ENCODE results near the gene SYT7. TPM values are rescaled to one million over a fixed set of nuclear protein-coding genes. Genes with fewer than 3 reads are reported as not detected.
A peak's percentile ranks its signal among the peaks of the same experiment; 100 is the strongest.
"Not testable (repeated sequence)": the region's sequence is repeated elsewhere in the genome, so short reads cannot be mapped to it uniquely, and the experiment has no call there.

The SYT7 gene, protein sequence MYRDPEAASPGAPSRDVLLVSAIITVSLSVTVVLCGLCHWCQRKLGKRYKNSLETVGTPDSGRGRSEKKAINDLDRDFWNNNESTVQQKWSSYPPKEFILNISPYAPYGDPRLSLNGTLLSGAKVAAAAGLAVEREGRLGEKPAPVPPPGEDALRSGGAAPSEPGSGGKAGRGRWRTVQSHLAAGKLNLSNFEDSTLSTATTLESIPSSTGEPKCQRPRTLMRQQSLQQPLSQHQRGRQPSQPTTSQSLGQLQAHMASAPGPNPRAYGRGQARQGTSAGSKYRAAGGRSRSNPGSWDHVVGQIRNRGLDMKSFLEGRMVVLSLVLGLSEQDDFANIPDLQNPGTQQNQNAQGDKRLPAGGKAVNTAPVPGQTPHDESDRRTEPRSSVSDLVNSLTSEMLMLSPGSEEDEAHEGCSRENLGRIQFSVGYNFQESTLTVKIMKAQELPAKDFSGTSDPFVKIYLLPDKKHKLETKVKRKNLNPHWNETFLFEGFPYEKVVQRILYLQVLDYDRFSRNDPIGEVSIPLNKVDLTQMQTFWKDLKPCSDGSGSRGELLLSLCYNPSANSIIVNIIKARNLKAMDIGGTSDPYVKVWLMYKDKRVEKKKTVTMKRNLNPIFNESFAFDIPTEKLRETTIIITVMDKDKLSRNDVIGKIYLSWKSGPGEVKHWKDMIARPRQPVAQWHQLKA
- 2.4 TPM for total RNA-seq
- long read RNA-seq, partial matches to known transcripts: 0 of 1 reads
- long read RNA-seq, other reads (novel, unspliced or antisense): 1 of 1 reads

DNA sequence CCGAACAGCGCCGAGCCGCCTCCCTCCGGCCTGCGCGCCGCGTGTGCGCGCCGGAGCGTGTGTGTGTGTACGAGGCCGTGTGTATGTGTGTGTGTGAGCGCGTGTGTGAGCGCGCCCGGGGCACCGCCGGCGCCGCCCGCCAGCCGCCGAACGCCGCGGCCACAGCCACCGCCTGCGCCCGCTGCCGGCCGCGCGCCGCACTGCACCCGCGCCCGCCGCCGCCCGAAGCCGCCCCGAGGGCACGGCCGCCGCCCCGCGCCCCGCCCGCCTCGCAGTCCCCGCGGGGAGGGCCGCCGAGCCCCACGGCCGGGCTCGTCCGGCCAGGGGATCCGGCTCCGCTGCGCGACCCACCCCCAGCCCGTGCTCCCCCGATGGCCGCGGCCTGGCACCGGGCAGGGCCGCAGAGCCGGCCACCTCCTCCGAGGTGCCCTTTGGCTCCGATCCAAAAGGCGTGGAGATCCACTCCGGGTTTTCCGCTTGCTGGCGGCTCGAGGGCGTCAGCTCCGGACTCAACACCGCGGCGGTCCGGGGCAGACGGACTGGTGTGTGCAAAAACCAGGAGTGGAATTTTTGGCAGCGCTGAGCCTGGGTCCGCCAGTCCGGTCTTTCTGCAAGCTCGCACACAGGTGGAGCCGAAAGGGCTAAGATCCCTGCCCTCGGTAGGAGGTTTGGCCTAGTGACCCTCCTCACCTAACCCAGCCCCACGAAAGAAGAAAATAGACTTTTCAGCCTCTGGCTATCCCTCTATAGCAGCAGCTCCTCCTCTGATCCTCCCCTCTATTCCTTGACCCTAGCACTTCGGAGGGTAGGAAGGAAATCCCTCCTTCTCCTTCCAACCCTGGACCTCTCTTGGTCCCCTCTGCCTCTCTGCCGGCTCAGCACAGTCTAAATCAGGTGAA, at the start of gene SYT7:
TSS of gene SYT7 (minus strand) at position 47 of the 899 bp plus-strand sequence. CDS start 256 bp downstream, outside the sequence.
- peak; percentile 98 for DNase-seq (ENCODE audit: low spot score)

DNA sequence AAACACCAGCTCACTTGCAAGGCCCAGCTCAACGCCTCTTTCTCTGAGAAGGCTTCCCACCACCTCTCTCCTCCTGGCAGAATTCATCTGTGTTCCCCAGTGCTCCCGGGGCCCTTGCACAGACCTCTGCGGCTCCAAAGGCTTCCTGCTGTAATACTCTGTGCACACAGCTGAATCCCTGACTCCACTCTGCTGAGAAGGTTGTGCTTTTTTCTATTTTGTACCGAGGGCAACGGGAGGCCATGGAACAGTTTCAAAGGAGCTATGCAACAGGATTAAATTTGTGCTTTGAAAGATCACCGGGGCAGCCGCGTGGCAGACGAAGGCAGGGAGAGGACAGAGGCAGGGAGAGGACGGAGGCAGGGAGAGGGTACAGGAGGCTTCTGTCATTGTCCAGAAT, 49.2 kb upstream of the SYT7 start:
- no peak for DNase-seq (ENCODE audit: low spot score)

DNA sequence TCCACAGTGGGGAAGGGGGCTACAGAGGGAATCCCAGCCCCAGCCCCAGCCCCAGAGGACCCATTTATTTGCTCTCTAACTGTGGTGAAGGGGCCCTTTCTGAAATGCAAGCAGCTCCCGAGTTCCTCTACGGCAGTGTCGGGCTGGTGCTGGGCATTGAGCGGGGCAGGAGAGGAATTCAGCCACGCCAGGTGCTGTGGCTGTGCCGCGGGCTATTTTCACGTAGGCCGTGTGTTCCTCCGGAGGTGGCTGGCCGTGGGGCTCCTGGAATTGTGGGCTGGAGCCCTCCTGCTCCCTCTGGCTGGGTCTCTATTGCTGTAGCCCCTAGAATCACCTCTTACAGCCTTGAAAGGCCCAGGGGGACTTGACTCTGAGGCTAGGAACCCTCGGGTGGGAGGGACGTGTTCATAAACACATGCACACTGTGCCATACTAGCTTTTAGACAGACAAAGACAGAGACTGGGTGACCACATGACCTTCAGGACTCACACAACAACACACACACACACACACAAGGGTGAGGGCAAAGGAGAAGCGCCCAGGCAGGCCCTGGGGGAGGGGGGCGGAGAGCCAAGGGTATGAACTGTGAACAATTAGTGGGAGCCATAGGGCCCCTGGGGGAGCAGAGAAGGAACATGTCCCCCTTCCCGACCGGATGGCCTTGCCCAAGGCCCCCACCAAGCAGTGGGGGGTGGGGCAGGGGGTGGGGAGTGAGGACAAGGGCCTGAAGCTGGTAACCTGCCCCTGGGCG, 48.4 kb upstream of the SYT7 start:
- DNase-seq (ENCODE audit: low spot score): no peak

DNA sequence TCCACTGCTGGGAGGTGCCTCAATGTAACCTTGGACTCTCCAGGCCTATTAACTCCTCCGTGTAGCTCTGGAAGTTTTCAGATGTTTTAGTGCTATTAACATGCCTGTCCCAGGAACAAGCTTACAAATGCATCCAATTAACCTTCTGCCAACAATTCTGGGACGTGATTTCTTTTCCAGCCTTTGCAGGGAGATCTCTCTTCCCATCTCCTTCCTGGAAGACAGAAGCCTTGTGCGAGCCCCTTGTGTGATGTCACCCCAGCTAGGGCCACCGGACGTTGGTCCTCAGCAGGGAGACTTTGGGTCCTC, 47.7 kb upstream of the SYT7 start:
- no peak for DNase-seq (ENCODE audit: low spot score)

DNA sequence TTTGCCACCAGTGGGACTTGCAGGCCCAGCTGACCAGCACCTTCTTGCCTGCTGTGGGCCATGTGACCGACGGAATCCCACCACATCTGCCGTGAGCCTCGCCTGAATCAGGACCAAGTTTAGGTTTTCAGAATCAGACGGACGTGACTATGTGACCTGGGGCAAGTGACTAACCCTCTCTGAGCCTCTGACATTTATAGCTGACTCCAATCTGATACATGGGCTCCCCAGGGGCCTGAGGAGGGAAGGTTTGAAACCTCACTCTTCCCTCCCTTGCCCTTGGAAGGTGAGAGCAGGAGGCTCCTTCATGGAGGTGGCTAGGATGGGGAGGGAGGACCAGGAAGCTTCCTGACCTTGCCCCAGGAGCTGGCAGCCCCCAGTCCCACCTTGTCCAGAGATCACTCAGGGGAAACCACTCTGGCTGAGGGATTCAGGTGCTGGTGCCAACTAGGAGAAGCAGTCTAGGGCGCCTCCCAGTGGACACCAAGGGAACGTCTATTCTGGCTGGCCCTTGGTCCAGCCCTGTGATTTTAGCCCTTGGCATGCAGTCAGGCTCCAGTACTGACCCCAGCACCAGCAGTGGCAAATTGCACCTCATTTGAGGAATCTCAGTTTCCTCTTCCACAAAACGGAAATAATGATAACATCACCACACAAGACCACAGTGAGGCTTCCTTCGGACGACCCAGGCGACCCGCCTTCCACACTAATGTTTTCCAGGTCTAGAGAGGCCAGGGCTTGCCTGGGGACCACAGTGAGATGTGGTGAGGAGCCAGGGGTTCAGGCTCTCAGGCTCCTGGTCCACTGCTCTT, 47.2 kb upstream of the SYT7 start:
- no peak for DNase-seq (ENCODE audit: low spot score)

DNA sequence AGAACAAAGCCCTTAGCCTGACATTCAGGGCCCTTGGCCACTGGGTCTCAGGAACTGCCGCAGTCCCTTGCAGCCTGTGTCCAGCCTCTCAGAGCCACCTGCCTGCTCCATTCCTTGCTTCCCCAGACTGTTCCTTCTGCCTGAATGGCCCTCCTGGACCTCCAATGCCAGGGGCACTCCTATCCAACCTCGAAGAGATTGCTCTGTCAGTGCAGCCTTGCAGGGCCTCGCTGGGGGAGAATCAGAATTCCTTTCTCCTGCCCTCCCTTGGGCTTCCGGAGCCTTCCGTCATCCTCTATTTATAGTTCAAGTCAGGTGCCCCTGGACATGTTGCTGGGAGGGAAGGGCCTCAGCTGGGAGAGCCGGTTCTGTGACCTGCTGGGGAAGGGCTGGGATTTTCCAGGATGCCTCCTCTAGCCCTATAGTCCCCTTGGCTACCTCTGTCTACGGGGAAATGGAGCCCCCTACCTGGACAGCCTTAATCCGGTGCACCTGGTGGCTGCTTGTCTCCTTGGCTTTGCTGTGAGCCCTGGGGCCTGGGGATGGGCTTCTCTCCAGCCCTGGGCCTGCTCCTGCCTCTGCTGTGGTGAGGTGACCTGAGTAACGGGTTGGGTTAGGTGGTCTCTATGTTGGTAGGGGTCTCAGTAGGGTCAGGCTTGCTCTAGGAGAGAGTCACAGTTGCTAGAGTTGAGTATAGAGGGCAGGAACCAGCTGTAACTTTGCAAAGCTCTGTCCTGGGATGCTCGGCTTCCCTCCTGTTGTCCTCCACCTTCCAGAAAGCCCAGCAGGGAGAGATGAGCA, 45.9 kb upstream of the SYT7 start:
- DNase-seq (ENCODE audit: low spot score): no peak

DNA sequence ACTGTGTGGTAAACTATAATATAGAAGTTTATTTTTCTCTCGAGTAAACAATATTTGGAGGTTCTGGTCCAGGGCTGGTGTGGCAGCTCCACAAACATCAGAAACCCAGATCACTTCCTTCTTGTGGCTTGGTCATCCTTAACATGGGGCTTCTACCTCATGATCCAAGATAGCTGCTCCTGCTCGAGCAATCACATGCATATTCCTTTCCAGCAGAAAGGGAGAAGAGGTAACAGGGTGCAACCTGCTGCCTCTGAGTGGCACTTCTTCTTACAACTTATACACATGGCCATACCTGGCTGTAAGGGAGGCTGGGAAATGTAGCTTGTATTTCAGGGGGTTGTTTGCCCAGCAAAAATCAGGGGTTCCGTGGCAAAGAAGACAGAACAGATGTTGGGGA, 44.6 kb upstream of the SYT7 start:
- DNase-seq (ENCODE audit: low spot score): no peak

DNA sequence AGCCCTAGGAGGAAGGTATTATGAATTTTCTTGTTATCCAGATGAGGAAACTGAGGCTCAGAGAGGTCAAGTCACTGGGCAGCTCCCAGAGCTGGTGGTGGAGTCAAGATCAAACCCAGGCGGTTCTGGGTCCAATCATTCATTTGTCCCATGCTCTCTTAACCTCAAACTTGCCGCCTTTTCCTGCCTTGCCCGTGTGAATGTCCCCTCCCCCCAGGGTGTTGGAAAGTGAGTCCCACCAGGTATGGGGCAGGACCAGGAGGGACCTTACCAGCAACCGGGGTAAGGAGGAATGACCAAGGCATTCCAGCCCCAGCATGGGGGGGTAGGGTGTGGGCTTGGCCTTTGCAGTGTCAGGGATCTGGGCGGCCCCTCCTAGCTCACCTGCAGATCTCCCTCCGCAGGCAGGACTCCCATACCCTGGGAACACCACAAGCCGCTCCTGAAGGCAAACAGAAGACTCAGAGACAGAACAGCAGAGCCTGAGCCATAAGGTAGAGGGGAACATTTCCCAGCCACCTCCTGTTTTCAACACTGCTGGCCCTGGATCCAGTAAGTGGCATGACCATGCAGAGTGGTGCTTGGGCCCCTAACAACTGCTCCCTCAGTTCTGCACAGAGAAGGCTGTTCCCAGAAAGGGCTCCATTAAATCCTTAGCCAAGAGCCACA, 41.2 kb upstream of the SYT7 start:
- DNase-seq (ENCODE audit: low spot score): no peak

DNA sequence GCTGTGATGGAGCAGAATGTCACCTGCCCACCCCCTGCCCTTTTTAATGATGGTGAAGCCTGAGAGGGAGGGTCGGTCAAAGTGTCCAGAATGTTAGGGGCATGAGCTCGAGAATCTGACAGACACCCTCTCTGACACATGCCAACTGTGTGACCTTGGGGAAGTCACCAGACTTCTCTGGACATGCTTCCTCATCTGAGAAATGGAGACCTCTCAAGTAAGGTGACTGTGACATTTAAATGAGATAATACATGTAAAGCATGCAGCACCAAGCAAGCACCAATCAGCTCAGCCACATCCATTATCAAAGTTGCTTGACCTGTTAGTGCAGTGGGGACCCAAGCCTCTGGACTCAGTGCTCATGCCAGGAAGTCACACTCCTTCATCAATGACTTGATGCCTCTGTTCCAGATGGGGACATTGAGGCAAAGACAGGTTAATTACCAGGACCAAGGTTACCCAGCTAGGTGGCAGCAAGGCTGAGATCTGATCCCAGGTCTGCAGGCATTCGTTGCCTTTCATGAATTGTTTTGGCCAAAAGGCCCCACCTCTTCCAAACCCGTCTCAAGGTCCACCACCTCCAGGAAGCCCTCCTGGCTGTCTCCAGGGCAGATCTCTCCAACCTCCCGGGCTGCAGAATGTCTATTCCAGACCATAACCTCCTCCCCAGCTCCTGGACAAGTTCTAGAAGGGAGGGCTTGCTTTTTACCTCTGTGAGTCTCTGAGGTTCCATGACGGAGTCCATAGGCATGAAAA, 38.8 kb upstream of the SYT7 start:
- DNase-seq (ENCODE audit: low spot score): no peak

DNA sequence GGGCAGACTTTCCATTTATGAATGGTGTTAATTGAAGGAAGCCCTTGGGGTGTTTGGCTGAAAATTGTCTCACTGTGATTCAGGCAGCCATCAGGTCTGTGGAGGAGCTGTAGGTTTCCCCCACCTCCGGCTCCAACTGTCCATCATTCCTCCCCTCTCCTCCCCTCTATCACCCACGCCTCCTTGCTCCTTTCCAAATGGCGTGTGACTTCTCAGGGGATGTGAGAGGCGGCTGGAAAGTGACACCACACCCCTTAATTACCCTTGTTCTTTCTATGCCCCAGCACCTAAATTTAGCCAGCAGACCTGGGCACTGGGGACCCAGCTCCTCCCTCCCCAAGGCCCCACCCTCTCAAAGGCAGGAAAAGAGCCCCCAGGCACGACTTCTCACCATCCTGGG, 38.1 kb upstream of the SYT7 start:
- DNase-seq (ENCODE audit: low spot score): no peak

DNA sequence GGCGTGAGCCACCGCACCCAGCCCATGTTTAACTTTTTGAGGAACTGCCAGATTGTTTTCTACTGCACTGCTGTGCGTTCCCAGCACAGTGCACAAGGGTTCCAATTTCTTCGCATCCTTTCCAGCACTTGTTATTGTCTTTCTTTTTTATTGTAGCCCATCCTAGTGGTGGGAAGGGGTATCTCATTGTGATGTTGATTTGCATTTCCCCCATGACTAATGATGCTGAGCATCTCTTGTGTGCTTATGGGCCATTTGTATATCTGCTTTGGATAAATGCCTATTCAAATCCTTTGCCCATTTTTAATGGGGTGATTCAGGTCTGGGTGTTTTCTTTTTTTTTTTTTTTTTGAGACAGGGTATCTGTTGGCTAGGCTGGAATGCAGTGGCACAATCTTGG, 36.6 kb upstream of the SYT7 start:
- no peak for DNase-seq (ENCODE audit: low spot score)

DNA sequence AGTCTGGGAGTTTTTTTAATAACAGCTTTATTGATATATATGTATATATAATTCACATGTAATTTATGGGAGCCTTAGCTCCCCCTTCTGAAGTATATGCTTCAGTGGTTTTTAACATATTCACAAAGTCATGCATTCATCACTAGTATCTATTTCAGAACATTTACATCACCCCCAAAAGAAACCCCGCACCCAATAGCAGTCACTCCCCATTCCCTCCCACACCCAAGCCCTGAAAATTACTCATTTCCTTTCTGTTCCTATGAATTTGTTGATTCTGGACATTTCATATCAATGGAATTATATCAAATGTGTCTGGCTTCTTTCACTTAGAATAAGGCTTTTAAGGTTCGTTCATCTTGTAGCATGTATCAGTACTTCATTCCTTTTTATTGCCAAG, 35.6 kb upstream of the SYT7 start:
- DNase-seq (ENCODE audit: low spot score): no peak

DNA sequence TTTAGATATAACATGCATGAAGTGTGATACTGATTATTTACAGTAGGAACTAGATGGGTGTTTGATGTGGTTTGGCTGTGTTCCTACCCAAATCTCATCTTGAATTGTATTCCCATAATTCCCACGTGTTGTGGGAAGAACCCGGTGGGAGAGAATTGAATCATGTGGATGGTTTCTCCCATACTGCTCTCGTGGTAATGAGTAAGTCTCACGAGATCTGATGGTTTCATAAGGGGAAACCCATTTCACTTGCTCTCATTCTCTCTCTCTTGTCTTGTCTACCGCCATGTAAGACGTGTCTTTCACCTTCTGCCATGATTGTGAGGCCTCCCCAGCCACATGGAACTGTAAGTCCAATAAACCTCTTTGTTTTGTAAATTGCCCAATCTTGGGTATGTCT, 33.9 kb upstream of the SYT7 start:
- DNase-seq (ENCODE audit: low spot score): not testable (repeated sequence)

DNA sequence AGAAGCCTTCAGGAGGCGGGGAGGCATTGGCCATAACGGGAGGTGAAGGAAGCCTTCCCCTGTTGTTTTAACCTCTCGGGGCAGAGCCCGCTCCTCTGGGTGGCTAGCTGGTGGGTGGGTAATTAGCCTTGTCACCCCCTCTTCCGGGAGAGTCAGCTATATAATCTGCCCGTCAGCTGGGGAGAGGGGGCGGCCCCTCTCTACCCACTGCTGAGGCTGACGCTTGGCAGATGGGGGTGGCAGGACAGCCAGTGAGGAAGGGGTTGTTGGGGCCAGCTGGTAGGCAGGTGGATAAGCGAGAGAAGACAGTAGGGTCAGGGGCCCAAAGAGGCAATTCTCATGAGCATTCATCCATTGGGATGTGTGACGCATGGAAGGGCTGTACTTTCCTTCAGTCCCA, 33.0 kb upstream of the SYT7 start:
- DNase-seq (ENCODE audit: low spot score): no peak

DNA sequence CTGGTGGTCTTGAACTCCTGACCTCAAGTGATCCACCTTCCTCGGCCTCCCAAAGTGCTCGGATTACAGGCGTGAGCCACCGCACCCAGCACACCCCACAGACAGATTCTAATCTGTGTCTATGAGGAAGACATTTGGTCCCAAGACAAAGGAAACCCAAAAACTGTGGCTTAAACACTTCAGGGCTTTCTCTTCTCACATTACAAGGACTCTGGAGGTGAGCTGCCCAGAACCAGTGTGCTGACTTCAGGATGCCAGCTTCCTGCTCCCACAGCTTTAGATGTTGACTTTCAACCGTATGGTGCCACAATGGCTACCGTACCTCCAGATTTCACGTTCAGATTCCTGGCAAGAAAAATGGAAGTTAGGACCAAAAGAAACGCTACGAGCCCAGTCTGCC, 32.2 kb upstream of the SYT7 start:
- DNase-seq (ENCODE audit: low spot score): no peak

DNA sequence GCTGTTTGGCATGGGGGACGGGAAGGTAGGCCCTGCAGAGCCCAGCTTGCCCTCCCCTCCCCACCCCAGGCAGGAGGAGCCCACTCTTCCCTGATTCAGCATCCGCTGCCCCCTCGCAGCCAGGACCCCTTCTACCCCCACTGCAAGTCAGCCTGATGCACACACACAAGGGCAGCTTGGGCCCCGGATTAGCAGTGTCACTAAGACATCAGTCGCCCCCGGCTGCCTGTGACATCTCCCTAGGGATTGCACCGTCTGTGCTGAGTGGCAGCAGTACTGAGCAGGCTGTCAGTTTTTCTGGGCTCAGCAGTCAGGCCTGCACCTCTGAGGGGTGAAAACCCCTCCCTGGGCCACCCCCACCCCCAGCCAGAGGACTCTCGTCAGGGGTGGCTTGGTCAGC, 30.4 kb upstream of the SYT7 start:
- DNase-seq (ENCODE audit: low spot score): no peak

DNA sequence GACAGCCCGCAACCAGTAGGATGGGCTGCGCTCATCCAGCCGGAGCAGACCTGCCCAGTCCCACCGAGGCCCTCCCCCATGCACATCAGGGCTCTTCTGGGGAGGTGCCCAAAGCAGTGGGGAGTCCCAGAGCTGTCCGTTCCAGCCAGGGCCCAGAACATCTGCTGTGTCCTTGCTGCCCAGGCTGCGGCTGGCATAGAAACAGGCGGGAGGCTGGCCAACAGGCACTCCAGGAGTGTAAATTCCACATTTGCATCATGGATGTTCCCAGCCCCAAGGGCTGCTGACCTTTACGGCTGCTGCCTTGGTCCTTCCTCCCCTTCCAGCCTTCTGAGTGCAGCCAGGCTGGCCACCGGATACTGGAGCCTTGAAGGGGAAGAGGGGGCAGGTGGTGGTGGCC, 30.0 kb upstream of the SYT7 start:
- DNase-seq (ENCODE audit: low spot score): no peak

DNA sequence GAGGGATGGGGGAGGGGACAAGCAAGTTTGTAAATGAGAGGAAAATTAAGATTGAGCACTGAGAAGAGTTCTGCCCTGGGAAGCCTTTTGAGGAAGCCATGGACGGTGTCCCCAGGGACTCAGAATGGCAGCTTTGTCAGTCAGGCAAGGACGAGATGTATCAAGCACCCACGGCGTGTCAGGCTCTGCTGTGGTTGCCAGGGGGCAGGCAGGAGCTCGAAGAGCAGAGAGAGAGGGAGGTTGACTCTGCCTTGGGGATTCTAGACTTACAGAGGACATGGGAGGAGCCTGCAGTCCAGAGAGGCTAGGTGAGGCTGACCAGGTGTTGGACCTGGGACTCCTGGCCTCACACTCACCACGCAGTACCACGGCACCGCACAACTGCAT, 29.1 kb upstream of the SYT7 start:
- no peak for DNase-seq (ENCODE audit: low spot score)

All from mesenteric fat pad (tissue), 1 donor.